Ovary (tissue), 9 donors: Measurements from ENCODE around the gene ITGA3. TPM values are rescaled to one million over a fixed set of nuclear protein-coding genes. Genes with fewer than 3 reads are reported as not detected.

Experiments
- DNase-seq, 5 donors: peaks; one replicate each; pipeline ENCODE4 v3.0.0-alpha.2; 2019 to 2020
- H3K27ac ChIP-seq, 2 donors: fragments of 200-600 bp; one replicate each; pipeline versions ENCODE4 v1.5.1 to v1.8.0; 2019 to 2022
- H3K27me3 ChIP-seq: fragments of 200-600 bp; one replicate; pipeline ENCODE4 v1.8.0; 2022
- H3K36me3 ChIP-seq: fragments of 200-600 bp; sonication (generic); one replicate; pipeline ENCODE4 v1.5.1; 2019
- H3K4me1 ChIP-seq: one replicate; pipeline ENCODE4 v1.8.1; 2013; ENCODE audit warnings: mild to moderate bottlenecking, moderate library complexity; ENCODE audit not compliant: insufficient read depth
- H3K4me3 ChIP-seq: fragments of 200-600 bp; sonication (generic); one replicate; pipeline ENCODE4 v1.5.1; 2017
- H3K9me3 ChIP-seq, 2 donors: fragments of 200-600 bp in 1 of 2; sonication (generic) in 1 of 2; one replicate each; pipeline versions ENCODE4 v1.5.1 to v1.8.1; 2013 to 2019; ENCODE audit warnings: mild to moderate bottlenecking in 1 of 2, moderate library complexity in 1 of 2
- CTCF ChIP-seq, 3 donors: fragments of 450-650 bp in 2 of 3; fragments of 200-600 bp in 1 of 3; IDR thresholded peaks; one replicate each; pipeline versions ENCODE4 v1.5.1 to v1.8.0; 2016 to 2022; ENCODE audit warnings: antibody characterized with exemption in 3 of 3, mild to moderate bottlenecking in 1 of 3
- EP300 ChIP-seq: sonication (generic); formaldehyde crosslinking; IDR thresholded peaks from one replicate; pipeline ENCODE4 v1.6.1; 2017; ENCODE audit warnings: antibody characterized with exemption
- POLR2A ChIP-seq: fragments of 450-650 bp; IDR thresholded peaks from one replicate; pipeline ENCODE4 v1.6.1; 2017; ENCODE audit warnings: antibody characterized with exemption, mild to moderate bottlenecking, moderate library complexity
- WGBS, 3 donors: extraction: QIAGEN DNeasy Blood & Tissue Kit in 1 of 3; methylation state at CpG; one replicate each; pipeline versions ENCODE4 v1.1.5 to v1.1.7; 2013 to 2017; 5-methylcytosine and 5-hydroxymethylcytosine counted together
- intact Hi-C, 4 donors: fragments of 100-400 bp; cut with DNase I; formaldehyde crosslinking; loops; one replicate each; pipeline versions ENCODE4 v1.11.0 to v1.15.1; 2022 to 2023
- polyA plus RNA-seq, 2 donors: library from polyadenylated mRNA; stranded (reverse); fragments of 200-250 nt in 1 of 2; fragments of 350-450 nt in 1 of 2; fragmentation: Illumina TruSeq in 1 of 2; extraction: RNeasy Lipid Tissue Mini Kit (QIAGEN cat#74804) in 1 of 2; gene quantifications; one replicate each; pipeline ENCODE4 v1.2.3, GENCODE V29; 2013 to 2014
- total RNA-seq, 7 donors: library from RNA; depleted of rRNA in 2 of 7; stranded (reverse); fragments of >200 nt in 2 of 7; fragmentation: NEBNext Ultra II Directional in 3 of 7; extraction: Animal tissue kit (Norgen Biotek cat#: 25700) in 3 of 7; gene quantifications; one replicate each; pipeline versions ENCODE4 v1.1.0 to v1.2.4, GENCODE V29; 2016 to 2023
- donor health status: DM: no; HTN: no; CAD: no; lungs with moderate emphysema.
- donor health status: DM: no; HTN: no; CAD: no.
- donor health status: Bipolar disorder and iron deficiency.
- donor health status: DM: yes; HTN: yes; CAD: no.
- donor health status: DM: no; HTN: no; CAD: no.
- donor health status: DM: yes; HTN: yes; CAD: no.

Gene ITGA3
- total and polyA plus RNA-seq, 9 donors = 23.6 to 132 (median 34.2) TPM

GRCh38 chr17:50122945-50123344 lies 67.0 kb downstream of the ITGA3 start:
- Histone ChIP-seq H3K9me3 (no peaks in the 10 kb centered on the region), H3K36me3 (no peaks in the 10 kb centered on the region), H3K4me1 (peaks cover 10% of the 10 kb centered on the region), H3K27me3 (no peaks in the 10 kb centered on the region), H3K4me3 (no peak overlapping the region), H3K27ac (peak overlapping the region; percentile 60 to 82)
- no peak for TF ChIP-seq EP300
- TF ChIP-seq CTCF (IDR thresholded peaks at IDR 0.05) = no peak
- TF ChIP-seq POLR2A = no peak
- DNase-seq = no peak
- whole genome bisulfite sequencing, 3 donors = 82 to 92% (median 86%) methylated on average over 3 of the region's 3 CpGs
- intact Hi-C loops = no loop called here

- H3K9me3 ChIP-seq = no peaks in the 10 kb centered on the region
- H3K36me3 ChIP-seq = no peaks in the 10 kb centered on the region
- no peak for DNase-seq
- H3K4me1 ChIP-seq = peaks cover 10% of the 10 kb centered on the region
- intact Hi-C loops = no loop called here
- TF ChIP-seq CTCF (IDR thresholded peaks at IDR 0.05) (no peak), POLR2A (no peak), EP300 (no peak)
- H3K4me3 ChIP-seq = no peak overlapping the region
- WGBS, 3 donors = 18 to 28% (median 27%) methylated on average over 12 of the region's 12 CpGs
- H3K27ac ChIP-seq = peak overlapping the region; percentile 60 to 82
- no peaks in the 10 kb centered on the region for H3K27me3 ChIP-seq
These were observed 67.9 kb downstream of the ITGA3 start for GRCh38 chr17:50123649-50124349.

DNA sequence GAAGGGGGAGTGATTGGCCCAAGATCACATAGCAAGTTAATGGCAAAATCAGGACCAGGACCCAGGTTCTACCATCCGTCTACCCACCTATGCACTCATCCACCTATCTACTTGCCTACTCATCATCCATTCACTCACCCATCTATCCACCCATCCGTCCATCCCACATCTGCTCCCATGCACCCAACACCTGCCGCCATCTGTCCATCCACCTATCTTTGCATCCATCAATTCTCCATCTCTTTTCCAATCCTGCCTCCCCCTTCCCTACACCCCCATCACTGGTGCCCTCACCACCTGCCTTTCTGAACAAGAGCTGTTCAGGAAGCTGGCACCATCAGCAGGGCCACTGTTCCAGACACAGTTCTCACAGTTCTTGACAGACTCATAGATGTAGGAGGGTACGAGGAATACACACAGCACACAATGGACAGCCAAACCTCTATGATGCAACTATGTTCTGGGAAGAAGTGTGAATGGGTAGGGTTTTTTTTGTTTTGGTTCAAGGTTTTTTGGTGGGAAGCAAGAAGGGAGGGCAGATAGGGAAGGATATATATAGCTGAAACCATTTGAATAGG lies 69.6 kb downstream of the ITGA3 start:
- intact Hi-C loops = no loop called here
- no peaks in the 10 kb centered on the region for H3K27me3 ChIP-seq
- TF ChIP-seq POLR2A (no peak), EP300 (no peak), CTCF (IDR thresholded peaks at IDR 0.05) (no peak)
- no peaks in the 10 kb centered on the region for H3K36me3 ChIP-seq
- H3K9me3 ChIP-seq = no peaks in the 10 kb centered on the region
- H3K27ac ChIP-seq = no peak overlapping the region
- H3K4me3 ChIP-seq = no peak overlapping the region
- no peak for DNase-seq
- H3K4me1 ChIP-seq = peaks cover 12% of the 10 kb centered on the region
- WGBS, 3 donors = 89 to 94% (median 89%) methylated on average over 4 of the region's 4 CpGs

DNA sequence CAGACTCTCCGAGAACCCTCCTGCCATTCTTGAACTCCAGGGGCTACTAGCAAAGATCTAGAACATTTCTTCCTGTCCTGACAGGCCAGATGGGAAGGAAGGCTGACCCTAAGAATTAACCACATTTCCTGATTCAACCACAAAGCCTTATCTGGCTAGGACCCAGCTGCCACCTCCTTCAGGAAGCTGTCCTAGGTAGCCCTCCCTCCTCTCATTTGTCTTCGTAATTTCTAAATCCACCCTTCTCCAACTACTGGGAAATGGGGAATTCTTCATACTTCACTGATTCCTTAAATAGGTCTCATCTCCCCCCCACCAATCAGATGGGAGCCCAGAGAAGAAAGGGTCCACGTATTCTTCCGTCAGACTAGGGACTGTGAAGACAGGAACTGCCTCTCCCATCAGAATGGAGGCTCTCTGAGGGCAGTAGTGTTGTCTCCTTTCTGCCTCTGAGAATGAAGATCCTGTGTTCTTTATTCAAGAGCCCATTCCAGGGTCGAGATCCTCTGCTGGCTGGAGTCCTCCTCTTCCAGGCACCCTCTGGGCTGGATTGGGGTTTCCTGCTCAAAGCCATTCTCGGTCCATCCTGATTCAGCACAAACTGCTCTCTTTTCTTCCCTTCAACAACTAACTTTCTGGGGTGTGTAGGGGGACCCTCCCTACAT lies 71.9 kb downstream of the ITGA3 start:
- no peak for TF ChIP-seq EP300
- no peak for TF ChIP-seq CTCF (IDR thresholded peaks at IDR 0.05)
- no peak for TF ChIP-seq POLR2A
- H3K4me3 ChIP-seq = no peak overlapping the region
- WGBS, 3 donors = 77 to 82% (median 81%) methylated on average over 6 of the region's 6 CpGs
- no peaks in the 10 kb centered on the region for H3K36me3 ChIP-seq
- H3K9me3 ChIP-seq = no peaks in the 10 kb centered on the region
- intact Hi-C loops = no loop called here
- no peaks in the 10 kb centered on the region for H3K27me3 ChIP-seq
- DNase-seq = no peak
- H3K4me1 ChIP-seq = peaks cover 12% of the 10 kb centered on the region
- H3K27ac ChIP-seq = no peak overlapping the region
